Right ventricle myocardium inferior (tissue), 1 donor: Measurements from ENCODE around the gene DMC1. TPM values are rescaled to one million over a fixed set of nuclear protein-coding genes. Genes with fewer than 3 reads are reported as not detected.
"Not testable (repeated sequence)": the region's sequence is repeated elsewhere in the genome, so short reads cannot be mapped to it uniquely, and the experiment has no call there.

ENCODE experiments used
- ATAC-seq: fragments of 200-7000 bp; cut with Tn5 transposase; one replicate; pipeline ENCODE4 v1.9.1; 2020; ENCODE audit warnings: mild to moderate bottlenecking, moderate library complexity
- DNase-seq: peaks from one replicate; pipeline ENCODE4 v3.0.0; 2021; ENCODE audit errors: missing footprints
- intact Hi-C: fragments of 100-400 bp; cut with DNase I; formaldehyde crosslinking; loops from one replicate; pipeline ENCODE4 v1.11.0; 2022
- total RNA-seq: library from RNA; stranded (reverse); fragmentation: NEBNext Ultra II Directional; extraction: Animal tissue kit (Norgen Biotek cat#: 25700); gene quantifications from one replicate; pipeline ENCODE4 v1.2.1, GENCODE V29; 2021
- donor health status: DM: no; HTN: yes; CAD: no; lungs with severe emphysema.

The DMC1 gene
- total RNA-seq, 1 donor from 2014 or later, result 0.46 TPM

DNA sequence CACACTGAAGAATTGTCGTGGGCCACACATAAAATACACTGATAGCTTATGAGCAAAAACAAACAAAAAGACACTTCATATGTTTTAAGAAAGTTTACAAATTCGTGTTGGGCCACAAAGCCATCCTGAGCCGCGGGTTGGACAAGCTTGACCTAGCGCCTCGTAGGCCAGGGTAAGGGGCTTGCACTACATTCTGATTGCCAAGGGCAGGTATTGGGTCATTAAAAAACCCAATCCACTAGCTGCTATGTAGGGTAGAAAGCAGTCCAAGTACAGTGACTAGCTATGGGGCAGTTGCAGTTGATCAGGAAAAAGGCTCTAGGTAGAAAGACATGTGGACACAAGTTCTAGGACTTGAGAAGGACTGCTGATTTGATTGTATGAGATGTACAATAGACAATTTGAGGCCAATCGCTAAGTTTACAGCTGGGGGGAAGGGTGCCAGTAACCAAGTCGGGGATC is 88.1 kb downstream of the DMC1 start:
- DNase-seq (no peak), ATAC-seq (no peak)
- intact Hi-C loops, result no loop called here

DNA sequence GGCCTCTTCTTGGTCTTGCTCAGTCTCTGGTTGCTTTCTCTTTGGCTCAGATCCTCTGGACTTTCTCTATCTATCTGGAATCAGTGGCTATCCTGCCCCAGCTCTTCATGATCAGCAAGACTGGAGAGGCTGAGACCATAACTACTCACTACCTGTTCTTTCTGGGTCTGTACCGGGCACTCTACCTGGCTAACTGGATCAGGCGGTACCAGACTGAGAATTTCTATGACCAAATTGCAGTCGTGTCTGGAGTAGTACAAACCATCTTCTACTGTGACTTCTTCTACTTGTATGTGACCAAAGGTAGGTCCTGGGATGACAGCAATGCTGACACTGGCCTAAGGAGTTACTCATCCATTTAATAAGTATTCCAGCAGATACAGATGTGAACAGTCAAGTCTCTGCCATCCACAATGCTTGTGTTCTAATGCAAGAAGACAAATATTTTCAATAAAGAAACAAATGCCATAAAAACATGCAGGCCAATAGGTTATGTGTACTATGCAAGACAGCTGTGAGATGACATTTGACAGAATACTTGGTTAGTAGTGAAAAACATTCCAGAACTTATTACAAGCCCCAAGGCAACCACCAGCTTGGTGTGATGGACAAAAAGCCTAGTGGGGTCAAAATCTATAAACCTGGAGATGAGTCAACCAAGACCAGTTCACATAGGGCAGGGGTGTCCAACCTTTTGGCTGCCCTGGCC is 88.7 kb downstream of the DMC1 start:
- no peak for ATAC-seq
- DNase-seq, result no peak
- intact Hi-C loops, result no loop called here

DNA sequence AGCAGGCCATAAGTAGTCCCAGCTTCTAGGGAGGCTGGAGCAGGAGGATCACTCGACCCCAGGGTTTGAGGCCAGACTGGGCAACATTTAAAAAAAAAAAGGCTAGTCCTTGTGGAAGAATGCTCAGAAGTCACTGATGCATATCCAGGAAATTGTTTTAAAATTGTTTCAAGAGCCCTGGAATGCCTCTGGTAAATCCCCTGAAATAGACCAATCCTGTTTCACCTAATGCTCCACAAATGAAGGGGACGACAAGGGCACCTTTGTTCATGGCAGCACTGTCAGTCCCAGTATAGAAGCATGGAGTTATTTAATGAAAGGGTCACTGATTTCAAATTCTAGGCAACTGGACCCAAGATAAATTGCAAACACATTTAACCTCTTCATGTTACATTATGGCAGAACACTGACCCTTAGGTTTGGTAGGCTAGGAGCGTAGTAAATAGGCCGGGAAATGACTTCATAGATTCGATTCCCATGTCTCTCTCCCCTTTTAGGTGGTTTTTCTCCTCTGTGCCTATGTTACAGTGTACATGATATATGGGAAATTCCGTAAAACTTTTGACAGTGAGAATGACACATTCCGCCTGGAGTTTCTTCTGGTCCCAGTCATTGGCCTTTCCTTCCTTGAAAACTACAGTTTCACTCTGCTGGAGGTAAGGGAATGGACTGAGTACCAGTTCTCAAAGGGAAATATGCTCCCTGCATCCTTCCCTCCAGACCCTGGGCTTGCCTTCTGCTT is 90.7 kb downstream of the DMC1 start:
- DNase-seq (no peak), ATAC-seq (no peak)
- intact Hi-C loops, result no loop called here

DNA sequence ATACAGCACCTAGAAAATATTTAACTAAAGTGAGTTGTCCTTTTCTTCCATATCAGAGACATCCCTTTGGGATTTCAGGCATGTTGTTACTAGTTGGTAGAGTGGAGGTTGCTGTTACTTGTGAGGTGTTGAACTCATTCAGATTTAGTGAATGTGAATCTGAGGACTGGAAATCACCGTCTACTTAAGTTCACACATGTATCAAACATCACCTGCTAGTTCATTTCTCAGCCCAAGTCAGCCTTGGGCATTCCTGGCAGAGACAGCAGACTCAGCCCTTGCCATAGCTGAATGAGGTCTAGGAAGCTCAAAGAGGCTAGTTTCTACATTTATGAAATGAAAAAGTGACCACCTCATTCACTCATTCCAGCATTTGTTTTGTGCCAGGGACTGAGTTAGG is 92.4 kb downstream of the DMC1 start:
- ATAC-seq, result no peak
- intact Hi-C loops, result no loop called here
- DNase-seq, result no peak

DNA sequence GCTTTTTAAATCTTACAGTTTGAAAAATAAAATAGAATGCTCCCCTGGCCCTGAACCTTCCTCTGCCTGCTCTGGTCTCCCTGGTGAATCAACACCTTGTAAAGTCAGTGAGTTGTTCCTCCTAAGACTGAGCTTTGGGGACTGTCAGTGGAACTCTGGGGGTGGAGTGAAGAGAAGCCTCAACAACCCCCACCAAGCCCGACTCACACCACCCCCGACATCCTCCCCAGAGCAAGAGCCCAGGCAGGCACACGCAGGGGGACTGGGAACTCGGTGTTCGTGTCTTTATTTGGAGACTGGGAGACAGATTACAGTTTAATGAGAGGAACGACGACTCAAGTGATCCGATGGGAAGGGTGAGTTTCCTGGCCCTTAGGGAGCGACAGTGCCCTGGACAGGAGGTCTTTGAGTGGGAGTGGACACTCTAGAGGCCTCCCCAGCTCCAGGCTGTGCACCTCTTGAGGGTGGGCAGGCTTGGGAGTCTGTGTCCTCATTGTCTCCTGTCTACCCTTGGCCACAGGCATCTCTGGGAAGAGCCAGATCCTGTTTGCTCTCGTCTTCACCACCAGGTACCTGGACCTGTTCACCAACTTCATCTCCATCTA is 95.9 kb downstream of the DMC1 start:
- DNase-seq (peak; percentile 9), ATAC-seq (no peak)
- intact Hi-C loops, result no loop called here

DNA sequence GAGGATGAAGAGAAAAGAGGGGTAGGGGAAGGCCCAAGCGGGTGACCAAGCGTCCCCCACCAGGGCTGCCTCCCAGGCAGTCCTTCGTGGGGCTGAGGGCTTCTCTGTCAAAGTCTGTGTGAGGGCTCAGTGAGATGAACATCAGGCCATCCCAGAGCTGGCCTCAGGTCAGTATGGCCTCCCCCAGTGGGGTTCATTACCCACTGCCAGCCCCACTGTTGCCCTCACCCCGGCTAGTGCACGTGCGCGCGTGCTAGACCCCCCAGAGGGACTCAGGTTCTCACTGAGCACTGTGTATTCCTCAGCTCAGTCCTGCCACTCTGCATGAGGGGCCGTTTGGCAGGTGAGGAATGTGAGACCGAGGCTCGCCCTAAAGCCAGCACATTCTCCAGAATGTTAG is 98.7 kb downstream of the DMC1 start:
- intact Hi-C loops, result no loop called here
- ATAC-seq (no peak), DNase-seq (peak; percentile 30)

DNA sequence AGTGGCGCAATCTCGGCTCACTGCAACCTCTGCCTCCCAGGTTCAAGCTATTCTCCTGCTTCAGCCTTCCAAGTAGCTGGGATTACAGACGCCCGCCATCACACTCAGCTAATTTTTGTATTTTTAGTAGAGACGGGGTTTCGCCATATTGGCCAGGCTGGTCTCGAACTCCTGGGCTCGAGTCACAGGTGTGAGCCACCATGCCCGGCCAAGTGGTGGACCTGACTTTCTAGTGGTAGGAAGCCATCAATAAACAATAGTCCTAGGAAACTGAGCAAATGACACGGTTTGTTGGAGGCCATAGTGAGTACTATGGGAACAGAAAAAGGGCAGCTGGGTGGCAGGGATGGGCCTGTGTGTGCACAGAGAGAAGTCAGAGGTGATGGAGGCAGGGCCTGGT is 99.8 kb downstream of the DMC1 start:
- DNase-seq, ATAC-seq, intact Hi-C loops: not testable (repeated sequence)

DNA sequence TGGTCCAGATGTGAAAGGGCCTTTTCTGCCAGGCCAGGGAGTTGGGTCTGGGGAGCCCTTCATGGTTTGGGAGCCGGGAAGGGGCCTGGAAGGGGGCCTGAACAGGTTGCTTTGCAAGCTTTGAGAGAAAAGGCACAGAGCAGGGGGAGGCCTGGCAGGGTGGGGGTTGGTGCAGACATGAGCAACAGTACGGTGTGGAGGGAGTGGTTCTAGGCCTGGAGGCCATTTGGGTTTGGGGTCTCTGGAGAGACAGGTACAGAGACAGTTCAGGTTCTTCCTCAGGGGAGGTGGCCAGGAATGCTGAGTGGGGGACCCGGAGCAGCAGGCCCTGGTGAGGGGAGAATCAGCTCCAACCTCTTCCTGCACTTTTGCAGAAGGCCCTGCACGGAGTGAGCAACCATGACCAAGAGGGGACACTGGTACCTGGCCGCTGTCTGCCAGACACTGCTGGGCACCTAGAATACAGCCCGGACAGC is 100.6 kb downstream of the DMC1 start:
- no peak for ATAC-seq
- no peak for DNase-seq
- intact Hi-C loops, result no loop called here

Other genes starting within 250 kb of the DMC1 start
- 16.0 TPM for gene KCNJ4, start 115.0 kb downstream of the DMC1 start, total RNA-seq
- gene KDELR3, start 102.1 kb downstream of the DMC1 start, total RNA-seq, result 4.4 TPM
- gene DDX17, start 63.9 kb downstream of the DMC1 start, total RNA-seq, result 195 TPM
- gene FAM227A, start 86.2 kb upstream of the DMC1 start, total RNA-seq, result 0.27 TPM
- gene CBY1, start 86.5 kb upstream of the DMC1 start, total RNA-seq, result 32.9 TPM
- gene TOMM22, start 111.8 kb upstream of the DMC1 start, total RNA-seq, result 66.3 TPM
- gene JOSD1, start 130.8 kb upstream of the DMC1 start, total RNA-seq, result 17.5 TPM
- gene GTPBP1, start 135.8 kb upstream of the DMC1 start, total RNA-seq, result 26.8 TPM
- 126 TPM for gene SUN2, start 185.8 kb upstream of the DMC1 start, total RNA-seq
- gene DNAL4, start 224.0 kb upstream of the DMC1 start, total RNA-seq, result 10.0 TPM